Glomerular endothelial cell (primary cell): Measurements from ENCODE around the gene OR6B1. TPM values are rescaled to one million over a fixed set of nuclear protein-coding genes. Genes with fewer than 3 reads are reported as not detected.
"Not testable (repeated sequence)": the region's sequence is repeated elsewhere in the genome, so short reads cannot be mapped to it uniquely, and the experiment has no call there.

Experiments used
- DNase-seq: peaks from one replicate; pipeline ENCODE4 v3.0.0-alpha.2; 2011; ENCODE audit warnings: low read depth, low spot score; ENCODE audit errors: extremely low read depth
- total RNA-seq: library from RNA; depleted of rRNA; stranded (reverse); fragments of >200 nt; gene quantifications from 2 replicates; pipeline ENCODE4 v1.2.3, GENCODE V29; 2015

The OR6B1 gene
- total RNA-seq, 1 donor from 2014 or later: not detected

GRCh38 chr7:144004703-144005102, 4.6 kb downstream of the OR6B1 start:
- no peak for DNase-seq

GRCh38 chr7:144006029-144006691, 6.0 kb downstream of the OR6B1 start:
- DNase-seq: no peak

DNA sequence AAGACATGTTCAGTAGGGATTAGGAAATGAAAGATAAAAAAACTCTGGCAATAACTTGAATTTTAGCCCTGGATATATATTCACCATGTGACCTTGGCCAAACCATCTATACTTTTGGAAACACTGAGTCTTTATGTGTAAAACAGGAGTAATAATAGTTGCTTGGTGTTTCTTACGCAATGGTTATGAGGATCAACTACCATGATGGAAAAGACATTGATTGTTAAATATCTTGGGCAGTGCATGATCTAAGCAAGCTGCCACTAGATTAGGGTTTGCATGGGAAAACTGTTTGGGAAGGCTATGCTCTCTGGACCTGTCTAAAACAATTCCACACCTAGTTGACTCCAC, 6.5 kb downstream of the OR6B1 start:
- no peak for DNase-seq

GRCh38 chr7:144009361-144009760, 9.2 kb downstream of the OR6B1 start:
- DNase-seq: no peak

- DNase-seq: not testable (repeated sequence)
Observed at GRCh38 chr7:144010061-144010460, 9.9 kb downstream of the OR6B1 start.

DNA sequence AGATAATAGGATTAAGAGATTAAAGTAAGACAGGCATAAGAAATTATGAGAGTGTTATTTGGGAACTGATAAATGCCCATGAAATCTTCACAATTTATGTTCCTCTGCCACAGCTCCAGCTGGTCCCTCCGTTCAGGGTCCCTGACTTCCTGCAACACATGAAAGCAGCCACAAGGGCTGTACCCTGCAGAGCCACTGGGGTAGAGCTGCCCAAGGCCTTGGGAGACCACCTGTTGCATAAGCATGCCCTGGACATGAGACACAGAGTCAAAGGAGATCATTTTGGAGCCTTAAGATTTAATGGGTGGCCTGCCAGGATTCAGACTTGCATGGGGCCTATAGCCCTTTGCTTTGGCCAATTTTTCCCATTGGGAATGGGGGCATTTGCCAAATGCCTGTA, 10.7 kb downstream of the OR6B1 start:
- DNase-seq: not testable (repeated sequence)

DNA sequence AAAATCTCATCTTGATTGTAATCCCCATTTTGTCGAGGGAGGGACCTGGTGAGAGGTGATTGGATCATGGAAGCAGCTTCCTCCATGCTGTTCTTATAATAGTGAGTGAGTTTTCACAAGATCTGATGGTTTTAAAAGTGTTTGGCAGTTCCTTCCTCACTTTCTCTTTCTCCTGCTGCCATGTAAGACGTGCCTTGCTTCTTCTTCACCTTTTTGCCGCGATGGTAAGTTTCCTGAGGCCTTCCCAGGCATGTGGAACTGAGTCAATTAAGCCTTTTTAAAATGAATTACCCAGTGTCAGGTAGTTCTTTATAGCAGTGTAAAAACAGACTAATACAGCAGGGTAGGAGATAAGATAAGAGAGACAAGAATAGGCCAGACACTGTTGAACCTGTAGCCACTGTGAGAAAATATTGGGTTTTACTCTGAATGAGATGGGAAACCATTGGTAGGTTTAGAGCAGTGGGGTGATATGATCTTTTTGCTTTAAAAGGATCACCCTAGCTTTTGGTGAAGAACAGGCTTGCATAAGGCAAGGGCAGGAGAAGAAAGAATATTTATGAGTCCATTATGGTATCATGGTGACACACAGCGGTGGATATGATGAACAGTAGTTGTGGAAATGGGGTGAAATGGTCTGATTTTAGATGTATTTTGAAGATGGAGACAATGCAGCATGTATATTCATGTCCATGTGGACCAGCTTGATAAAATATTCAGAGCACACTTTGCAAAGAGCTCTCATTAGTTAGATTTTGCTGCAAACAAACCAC, 11.5 kb downstream of the OR6B1 start:
- no peak for DNase-seq

DNA sequence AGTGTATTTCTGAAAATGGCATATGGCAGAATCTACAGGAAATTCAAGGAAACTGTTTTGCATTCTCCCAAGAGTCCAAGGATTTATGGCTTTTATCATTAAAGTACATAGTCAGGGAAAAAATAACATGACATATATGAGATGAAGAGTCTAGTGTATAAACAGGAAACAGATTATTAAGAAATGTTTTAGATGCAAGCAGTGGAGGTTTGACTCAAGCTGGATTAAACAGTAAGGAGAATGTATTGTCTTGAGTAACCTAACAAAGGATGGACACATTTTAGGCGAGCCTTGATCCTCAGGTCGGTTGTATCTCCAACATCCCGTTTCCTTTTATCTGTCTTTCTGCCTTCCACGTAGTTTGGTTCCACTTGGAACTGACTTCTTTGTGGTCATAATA, 17.9 kb downstream of the OR6B1 start:
- no peak for DNase-seq

DNA sequence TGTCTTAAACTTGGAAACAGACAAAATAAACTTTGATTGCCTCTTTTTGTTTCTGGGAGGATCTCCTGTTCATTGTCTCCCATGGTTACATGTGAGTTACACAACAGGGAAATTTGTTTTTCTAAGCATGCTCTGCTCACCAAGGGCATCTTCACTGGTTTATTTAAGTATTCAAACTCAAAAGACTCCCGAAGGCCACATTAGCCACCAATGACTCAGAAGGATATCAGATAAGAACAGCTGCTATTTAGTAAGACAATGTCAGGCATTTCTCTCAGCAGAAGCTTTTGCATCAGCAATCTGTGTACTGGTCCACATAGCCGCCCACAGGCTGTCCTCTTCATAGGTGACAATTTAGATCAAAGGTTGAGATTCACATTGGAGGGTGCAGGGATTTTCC, 19.3 kb downstream of the OR6B1 start:
- peak; percentile 22 for DNase-seq

GRCh38 chr7:144020340-144020739, 20.2 kb downstream of the OR6B1 start:
- no peak for DNase-seq

- no peak for DNase-seq
Observed at GRCh38 chr7:144022169-144022568, 22.0 kb downstream of the OR6B1 start.

GRCh38 chr7:144023171-144023827, 23.2 kb downstream of the OR6B1 start:
- DNase-seq: no peak

DNA sequence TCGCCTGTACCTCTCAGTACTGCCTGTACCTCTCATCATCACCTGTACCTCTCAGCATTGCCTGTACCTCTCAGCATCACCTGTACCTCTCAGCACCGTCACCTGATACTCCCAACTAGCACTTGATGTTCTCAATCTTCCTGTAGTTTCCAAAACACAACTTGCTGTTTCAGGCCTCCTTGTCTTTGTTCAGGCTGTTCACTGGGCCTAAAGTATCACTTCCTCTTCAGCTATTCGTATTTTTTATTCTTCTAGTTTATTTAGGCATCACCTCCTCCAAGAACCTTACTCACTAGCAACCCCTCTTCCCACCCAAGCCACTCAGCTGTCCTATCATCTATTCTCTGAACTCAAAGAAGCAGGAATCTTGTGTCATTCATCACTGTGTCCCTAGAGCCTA, 24.1 kb downstream of the OR6B1 start:
- no peak for DNase-seq

DNA sequence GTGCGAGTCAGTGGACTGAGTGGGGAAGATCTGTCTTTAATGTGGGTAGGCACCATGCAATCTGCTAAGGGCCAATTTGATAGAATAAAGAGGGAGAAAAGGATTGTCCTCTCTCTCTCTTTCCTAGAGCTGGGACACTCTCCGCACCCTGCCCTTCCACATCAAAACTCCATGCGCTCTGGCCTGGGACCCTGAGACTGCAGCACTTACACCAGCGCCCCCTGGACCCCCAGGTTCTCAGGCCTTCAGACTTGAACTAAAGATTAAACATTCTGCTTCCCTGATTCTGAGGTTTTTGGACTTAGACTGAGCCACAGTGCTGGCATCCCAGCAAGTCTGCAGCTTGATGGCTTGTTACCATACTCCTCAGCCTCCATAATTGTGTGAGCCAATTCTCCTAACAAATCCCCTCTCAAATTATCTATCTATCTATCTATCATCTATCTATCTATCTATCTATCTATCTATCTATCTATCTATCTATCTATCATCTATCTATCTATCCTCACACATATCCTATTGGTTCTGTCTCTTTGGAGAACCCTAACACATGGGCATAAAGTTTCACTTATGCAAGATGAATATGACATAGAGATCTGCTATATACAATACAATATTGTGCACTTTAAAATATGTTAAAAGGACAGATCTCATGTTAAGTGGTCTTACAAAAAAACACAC, 26.2 kb downstream of the OR6B1 start:
- no peak for DNase-seq

DNA sequence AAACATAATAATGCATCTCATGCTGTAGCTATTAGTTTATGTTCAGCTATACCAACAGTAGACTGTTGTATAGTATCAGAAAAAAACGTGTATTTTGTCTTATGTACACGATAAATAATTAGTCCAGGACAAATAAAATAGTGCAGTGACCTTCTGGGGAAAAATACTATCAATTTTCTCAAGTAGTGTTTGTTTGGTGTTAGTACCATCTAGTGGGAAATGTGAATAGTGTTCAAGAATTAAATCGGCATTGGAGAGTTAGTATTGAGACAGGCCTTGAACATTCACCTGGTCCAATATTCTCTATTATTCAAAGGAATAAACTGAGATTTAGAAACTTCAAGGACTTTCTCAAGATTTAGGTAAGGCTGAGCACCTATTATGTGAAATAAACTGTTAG, 26.9 kb downstream of the OR6B1 start:
- DNase-seq: peak; percentile 18

DNA sequence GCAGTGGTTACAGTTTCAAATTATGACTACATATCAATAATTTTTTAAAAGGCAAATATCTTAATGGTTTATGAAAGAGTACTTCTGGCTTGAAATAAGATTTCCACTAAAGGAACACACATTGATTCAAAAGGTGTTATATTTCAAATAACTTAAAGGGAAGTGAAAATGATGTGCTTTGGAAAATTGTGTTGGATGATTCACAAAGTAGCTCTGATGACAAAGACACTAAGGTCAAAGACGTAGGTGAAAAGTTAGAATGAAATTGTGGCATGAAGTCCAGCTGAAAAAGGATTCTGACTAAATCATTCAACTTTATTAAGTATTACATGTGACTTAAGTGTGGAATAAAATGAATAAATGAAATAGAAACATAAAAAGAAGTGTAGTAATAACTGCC, 27.9 kb downstream of the OR6B1 start:
- DNase-seq: no peak

DNA sequence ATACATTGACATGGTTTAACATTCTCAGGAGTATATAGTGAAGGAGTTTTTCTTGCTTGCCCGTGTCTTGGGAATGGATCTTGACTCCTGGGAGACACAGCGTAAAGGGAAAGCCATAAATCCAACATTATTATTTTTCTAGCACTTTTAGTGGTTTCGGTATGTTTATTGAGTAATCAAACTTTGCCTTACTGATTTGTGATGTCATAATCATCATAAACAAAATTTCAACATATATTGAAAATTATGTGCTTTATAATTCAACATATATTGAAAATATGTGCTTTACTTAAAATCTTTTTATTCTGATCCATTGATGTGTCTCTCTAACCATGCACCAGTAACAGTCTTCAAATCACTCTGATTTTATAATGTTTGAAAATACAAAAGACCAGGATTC, 28.4 kb downstream of the OR6B1 start:
- no peak for DNase-seq

GRCh38 chr7:144032516-144032915, 32.4 kb downstream of the OR6B1 start:
- DNase-seq: no peak

- no peak for DNase-seq
Observed at GRCh38 chr7:144032985-144033709, 33.0 kb downstream of the OR6B1 start.

- no peak for DNase-seq
Observed at GRCh38 chr7:144035385-144035784, 35.3 kb downstream of the OR6B1 start.
